Thyroid gland (tissue), 4 donors: Measurements from ENCODE around the gene LRFN2.

Experiments
- POLR2A ChIP-seq, 2 donors: fragments of 450-650 bp; IDR thresholded peaks; one replicate each; pipeline ENCODE4 v1.6.1; 2017; ENCODE audit warnings: antibody characterized with exemption in 2 of 2, mild to moderate bottlenecking in 2 of 2, moderate library complexity in 1 of 2
- TF ChIP-seq, protein P1 (sequence below), 6 experiments: fragments of 200-600 bp in 3 of 6; fragments of 450-650 bp in 3 of 6; sonication (generic) in 3 of 6; IDR thresholded peaks; one replicate each; pipeline ENCODE4 v1.5.1; 2016 to 2019; ENCODE audit warnings: antibody characterized with exemption in 6 of 6, mild to moderate bottlenecking in 2 of 6, inconsistent platforms in 1 of 6, moderate library complexity in 1 of 6

GRCh38 chr6:40499215-40499614, 87.9 kb downstream of the LRFN2 start:
- no peak for TF ChIP-seq POLR2A (IDR thresholded peaks at IDR 0.05)
- TF ChIP-seq, protein P1, sequence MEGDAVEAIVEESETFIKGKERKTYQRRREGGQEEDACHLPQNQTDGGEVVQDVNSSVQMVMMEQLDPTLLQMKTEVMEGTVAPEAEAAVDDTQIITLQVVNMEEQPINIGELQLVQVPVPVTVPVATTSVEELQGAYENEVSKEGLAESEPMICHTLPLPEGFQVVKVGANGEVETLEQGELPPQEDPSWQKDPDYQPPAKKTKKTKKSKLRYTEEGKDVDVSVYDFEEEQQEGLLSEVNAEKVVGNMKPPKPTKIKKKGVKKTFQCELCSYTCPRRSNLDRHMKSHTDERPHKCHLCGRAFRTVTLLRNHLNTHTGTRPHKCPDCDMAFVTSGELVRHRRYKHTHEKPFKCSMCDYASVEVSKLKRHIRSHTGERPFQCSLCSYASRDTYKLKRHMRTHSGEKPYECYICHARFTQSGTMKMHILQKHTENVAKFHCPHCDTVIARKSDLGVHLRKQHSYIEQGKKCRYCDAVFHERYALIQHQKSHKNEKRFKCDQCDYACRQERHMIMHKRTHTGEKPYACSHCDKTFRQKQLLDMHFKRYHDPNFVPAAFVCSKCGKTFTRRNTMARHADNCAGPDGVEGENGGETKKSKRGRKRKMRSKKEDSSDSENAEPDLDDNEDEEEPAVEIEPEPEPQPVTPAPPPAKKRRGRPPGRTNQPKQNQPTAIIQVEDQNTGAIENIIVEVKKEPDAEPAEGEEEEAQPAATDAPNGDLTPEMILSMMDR (IDR thresholded peaks at IDR 0.05): no peak
